Skin of body (tissue), 2 donors: Measurements from ENCODE around the gene EXOC4. TPM values are rescaled to one million over a fixed set of nuclear protein-coding genes. Genes with fewer than 3 reads are reported as not detected.
"Not testable (repeated sequence)": the region's sequence is repeated elsewhere in the genome, so short reads cannot be mapped to it uniquely, and the experiment has no call there.

Experiments
- DNase-seq: peaks from one replicate; lab custom pipeline; 2025; lab: John Stamatoyannopoulos, UW
- total RNA-seq: library from RNA; depleted of rRNA; stranded (reverse); fragments of >200 nt; gene quantifications from one replicate; pipeline ENCODE4 v1.2.3, GENCODE V29; 2014

The EXOC4 gene
- total RNA-seq, 1 donor from 2014 or later, result 96.4 TPM

DNA sequence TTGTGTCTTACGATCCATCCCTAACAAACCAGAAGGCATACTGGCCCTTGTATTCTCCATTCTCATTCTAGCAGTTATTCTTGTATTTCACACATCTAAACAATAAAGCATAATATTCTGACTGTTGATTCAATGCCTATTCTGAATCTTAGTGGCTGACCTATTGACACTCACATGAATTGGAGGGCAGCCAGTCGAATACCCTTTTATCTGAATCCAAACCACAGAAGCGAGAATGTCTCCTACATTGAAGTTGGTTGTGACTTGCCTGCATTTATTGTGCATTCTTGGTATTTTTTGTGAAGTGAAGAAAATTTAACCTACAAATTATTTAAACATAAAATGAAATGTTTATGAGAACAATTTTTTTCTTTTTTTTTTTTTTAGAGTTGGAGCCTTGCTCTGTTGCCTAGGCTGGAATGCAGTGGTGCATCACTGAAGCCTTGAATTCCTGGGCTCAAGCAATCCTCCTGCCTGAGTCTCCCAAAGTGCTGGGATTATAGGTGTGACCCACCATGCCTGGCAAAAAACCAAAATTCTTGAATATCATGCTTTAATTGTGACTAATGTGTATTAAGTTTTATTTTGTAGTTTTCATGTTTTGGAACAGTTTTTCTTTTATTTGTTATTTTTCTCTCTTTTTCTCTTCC lies 22.7 kb downstream of the EXOC4 start:
- DNase-seq, result no peak

DNA sequence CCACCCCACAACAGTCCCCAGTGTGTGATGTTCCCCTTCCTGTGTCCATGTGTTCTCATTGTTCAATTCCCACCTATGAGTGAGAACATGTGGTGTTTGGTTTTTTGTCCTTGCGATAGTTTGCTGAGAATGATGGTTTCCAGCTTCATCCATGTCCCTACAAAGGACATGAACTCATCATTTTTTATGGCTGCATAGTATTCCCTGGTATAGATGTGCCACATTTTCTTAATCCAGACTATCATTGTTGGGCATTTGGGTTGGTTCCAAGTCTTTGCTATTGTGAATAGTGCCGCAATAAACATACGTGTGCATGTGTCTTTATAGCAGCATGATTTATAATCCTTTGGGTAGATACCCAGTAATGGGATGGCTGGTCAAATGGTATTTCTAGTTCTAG lies 26.1 kb downstream of the EXOC4 start:
- not testable (repeated sequence) for DNase-seq

DNA sequence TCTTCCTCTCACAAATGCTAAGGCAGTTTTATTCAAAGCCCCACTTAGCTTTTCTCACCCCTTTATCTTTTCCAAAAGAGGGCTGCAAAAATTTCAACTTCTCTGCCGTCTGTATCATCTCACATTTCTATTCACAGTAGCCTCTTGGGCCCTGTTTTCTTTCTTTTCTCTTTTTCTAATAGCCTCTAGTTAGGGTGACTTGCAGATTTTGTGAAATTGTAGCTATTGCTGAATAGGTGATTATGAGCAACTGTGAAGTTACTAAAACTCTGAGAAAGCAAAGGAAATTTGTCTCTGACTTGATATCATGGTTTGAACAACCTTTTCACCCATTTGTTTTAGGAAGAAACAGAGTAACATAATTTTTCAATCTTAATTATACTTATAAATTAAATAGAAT lies 29.2 kb downstream of the EXOC4 start:
- no peak for DNase-seq

DNA sequence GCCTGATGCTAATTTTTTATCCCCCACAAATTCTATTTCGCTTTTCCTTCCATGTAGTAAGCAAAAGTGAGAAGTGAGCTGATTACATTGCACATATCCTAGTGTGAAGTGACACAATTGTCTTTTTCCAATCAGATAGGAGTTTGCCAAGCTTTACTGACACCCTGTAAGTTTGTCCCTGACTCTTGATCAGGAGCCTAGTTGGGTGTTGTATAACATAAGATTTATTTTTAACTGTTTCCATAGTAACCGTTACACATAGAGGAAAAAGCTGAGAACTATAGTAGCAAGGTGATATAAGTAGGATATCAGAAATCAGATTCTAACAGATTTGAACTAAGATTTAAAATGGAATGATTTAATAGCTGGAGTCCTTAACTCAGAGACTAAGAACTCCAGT lies 31.2 kb downstream of the EXOC4 start:
- DNase-seq, result no peak

DNA sequence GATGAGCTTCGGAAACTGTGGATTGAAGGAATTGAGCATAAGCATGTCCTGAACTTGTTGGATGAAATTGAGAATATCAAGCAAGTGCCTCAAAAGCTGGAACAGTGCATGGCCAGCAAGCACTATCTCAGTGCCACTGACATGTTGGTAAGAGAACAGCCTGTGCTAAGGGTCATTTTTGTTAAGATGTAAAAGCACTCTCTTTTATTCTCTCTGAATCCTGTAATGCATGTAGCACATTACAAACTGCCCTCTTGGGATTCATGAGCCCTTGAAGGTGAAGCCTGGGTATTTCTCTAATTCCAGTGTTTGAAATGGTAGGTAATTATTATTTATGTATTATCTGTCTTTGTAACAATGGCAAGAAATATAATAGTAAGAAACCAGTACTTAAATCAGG lies 36.1 kb downstream of the EXOC4 start:
- DNase-seq, result no peak

DNA sequence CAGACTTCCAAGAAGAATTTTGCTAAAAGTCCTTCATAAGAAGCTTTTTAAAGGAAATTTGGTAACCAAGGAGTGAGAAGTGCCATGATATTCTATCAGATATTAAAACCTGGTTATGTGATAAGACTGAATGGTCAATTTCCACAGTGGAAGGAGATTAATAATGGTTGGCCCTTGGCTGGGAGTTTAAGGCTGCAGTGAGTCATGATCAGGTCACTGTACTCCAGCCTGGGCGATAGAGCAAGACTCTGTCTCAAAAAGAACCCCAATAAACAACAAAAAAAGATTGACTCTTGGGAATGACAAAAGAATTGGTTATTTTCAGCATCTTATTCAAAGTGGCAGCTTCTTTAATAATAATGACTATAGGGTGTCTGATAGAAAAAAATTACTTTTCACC lies 37.2 kb downstream of the EXOC4 start:
- no peak for DNase-seq

DNA sequence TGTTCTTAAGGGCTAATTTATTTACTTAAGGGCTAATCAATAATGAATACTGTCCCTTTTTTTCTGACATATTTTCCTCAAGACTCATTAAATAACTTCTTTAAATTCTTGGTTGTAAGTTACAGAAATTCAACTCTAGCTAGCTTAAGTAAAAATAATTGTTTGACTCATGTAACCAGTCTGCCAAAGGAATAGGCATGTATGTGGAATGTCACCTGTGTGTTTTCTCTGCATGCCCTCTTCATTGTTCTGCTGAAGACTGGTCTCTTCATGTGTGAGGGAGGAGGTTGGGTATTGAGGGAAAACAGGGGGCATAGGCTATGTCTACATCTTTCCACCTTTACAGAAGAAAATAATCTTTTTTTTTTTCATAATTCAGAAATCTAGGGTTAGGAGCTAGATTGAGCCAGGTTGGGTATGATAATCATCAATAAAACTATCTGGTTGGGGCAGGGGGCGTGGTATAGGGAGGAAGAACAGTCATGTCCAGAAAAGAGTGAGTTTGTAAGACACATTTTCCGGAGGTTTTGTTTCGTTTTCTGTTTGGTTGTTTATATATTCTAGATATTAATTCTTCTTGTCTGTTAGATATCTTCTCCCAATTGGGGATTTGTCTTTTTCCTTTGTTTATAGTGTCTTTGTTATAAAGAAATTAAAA lies 37.9 kb downstream of the EXOC4 start:
- DNase-seq, result no peak

DNA sequence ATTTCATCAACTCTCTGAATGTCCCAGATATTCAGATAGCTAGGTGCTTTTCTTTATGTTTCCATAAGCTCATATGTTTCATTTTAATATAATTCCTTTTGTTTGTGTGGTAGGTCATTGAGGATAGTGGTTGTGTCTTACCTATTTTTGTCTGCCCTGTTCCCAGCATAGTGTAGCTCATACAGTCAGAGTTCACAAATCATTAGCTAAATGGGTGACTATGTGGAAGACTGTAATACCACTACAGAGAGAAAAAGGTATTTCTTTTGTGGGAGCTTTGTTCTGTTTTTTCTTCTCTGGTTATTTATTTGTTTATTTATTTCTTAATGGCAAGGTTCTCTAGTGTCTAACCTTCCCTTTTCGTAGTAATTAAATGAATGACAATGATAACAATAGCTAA lies 39.8 kb downstream of the EXOC4 start:
- DNase-seq, result no peak

DNA sequence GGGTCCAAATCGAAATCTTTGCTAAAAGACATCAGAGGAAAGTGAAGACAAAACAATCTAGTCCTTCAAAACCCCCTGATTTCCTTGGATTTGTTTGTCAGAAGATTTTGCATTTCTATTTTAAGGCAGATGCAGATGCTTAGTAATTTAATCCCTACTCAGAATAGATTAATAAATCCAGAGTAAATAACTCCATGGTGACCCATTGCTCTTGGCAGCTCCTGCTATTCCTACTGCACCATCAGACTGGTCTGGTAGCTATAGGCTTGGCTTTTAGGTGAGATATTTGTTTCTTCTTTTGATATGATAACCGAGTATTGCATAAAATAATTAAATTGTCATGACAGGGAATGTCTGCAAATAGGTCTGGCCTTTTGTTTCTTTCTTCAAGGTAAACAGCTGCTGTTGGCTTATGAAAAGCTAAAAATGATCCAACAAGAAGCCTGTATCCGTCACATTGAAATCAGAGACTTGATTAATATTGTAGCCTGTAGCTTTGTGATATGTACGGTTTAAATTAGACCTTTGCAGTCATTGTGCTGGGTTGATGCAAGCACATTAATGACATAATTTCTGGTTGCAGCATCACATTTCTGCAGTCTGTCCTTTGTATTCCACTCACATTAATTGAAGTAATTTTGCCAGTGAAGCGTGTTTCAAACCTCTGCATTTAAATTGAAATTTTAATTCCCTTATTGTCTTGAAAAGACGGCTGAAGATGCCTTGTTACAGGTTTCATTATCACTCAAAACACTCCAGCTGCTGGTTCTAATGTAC lies 40.7 kb downstream of the EXOC4 start:
- no peak for DNase-seq

DNA sequence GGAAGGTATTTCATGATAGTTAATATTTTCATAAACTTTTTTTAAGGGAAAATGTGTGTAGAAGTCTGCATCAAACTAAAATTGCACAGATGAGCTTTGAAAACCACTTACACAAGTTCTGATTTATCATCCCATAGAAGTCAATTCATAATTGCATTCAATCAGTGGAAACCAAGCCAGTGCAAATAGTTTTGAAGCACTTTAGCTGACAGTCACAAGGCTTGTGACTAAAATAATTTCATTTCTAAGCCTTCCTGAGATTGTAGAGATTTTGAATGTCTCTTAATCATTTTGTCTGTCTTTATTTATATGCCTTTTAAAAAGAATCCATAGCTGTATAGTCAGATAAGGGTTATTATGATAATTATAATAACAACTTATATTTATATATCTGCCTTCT lies 41.4 kb downstream of the EXOC4 start:
- DNase-seq, result no peak

DNA sequence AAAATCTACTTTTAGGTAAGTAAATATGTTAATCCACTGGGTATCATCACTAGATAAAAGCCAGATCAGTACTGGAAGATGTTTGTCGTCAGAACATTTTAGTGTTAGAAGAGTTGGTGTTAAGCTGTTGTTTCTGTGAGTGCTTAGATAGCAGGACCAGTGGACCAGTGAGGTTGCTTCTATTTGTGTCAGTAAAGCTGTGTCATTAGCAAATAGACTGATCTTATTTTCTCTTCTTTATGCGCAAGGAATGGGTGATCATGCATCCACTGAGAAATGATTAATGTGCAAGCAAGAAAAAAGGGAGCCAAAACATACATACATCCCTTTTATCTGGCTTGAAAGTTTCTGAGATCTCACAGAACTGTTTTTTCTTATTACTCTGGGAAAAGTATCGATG lies 42.6 kb downstream of the EXOC4 start:
- DNase-seq, result no peak

DNA sequence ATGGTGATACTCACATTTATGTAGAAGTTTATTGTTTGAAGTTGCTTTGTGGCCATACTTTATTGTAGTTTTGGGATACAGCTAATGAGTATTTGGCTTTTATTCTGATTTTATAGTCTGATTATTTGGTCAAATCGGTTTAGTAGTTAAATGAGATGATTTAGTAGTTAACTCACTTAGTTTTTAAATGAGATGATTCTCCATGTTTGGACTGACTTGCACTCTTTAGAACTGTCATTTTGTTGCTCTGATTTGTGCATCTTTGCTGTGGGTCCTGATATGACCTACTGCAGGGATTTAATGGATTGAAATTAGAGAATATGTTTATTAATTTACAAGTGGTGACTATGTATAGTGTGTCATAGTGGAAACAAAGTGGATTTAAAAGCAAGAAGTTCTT lies 44.2 kb downstream of the EXOC4 start:
- DNase-seq, result no peak

DNA sequence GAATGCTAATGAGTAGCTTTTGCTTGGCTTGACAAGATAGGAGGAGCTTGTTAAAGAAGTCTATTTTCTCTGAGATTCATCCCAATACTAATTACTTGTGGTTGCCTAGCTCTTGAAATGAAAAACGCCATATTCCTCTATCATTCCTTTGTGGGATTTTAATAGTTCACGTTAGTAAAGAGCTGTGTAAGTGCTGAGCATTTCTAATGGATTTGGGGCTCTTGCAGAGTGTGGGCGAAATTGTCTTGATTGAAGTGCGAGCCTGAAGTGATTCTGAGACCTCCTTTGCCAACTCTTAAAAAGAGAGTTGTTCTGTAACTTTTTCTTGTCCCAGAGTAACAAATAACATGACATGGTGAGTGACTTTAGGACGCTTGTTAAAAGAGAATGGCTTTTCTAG lies 45.2 kb downstream of the EXOC4 start:
- DNase-seq, result no peak

DNA sequence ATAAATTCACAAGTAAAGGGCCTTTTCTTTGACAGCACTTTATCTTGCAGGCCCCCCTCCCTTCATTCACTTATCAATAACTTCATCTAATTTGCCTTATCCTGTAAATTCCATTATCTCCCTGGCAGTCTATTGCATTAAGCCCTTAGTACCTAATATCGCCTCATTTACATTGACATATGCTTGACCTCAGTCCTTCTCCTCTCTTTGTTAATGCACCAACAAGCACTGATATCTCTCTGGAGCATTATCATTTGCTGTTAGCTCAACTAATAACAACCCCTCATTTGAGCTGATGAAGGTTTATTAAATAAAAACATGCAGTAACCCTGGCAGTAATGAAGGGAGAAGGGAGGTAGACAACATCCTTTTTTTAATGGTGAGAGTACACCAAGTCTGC lies 46.8 kb downstream of the EXOC4 start:
- DNase-seq, result no peak

DNA sequence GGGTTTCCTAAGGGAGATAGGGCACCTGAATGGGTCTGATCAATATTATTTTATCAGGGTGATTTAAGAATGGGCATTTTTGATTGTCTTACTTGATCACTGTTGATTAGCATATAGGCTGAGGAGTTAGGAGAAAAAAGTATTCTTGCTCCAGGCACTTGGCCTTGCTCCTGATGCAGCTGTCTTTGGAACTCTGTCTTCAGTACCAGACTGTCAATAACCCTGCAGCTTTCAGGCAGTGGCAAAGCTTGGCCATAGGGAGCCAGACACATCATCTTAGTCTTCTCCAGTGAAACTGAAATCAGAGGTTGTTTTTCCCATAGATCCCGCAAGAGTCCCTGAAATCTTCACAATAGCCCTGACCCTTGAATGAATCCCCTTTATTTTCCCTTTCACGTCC lies 47.2 kb downstream of the EXOC4 start:
- DNase-seq, result no peak

DNA sequence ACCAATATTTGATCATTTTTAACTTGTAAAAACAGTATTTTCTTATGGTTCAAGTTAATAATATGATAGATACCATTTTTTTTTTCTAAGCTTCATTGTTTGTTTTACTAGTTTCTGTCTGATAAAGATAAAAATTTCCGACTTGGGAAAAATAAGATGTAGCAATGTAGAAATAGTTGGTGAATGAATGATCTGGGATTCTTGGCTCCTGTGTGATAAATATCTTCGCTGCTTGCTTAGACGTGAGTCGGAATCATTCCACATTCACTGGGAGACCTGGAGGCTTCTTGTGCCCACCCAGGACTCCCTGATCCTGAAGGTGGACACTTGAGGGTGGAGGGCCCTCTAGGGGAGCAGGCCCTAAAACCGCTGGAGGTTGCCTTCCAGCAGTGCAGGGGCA lies 47.9 kb downstream of the EXOC4 start:
- no peak for DNase-seq

DNA sequence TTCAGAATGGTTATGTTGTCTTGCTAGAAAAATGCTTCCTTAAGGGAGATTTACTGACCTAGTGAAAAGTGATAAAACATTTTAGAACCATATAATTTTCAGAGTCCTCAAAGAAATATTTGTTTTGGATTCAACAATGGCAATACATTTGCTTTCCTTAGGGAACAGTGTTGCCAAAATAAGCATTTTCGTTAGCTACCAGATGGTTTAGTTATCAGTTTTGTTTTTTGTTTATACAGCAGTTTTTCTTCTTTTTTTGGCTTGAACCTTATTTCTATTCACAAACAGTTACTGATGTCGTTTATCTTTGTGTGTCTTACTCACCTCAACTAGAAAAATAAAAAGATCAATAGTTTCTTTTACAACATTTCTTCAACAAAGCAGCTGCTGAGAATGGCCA lies 48.6 kb downstream of the EXOC4 start:
- no peak for DNase-seq

DNA sequence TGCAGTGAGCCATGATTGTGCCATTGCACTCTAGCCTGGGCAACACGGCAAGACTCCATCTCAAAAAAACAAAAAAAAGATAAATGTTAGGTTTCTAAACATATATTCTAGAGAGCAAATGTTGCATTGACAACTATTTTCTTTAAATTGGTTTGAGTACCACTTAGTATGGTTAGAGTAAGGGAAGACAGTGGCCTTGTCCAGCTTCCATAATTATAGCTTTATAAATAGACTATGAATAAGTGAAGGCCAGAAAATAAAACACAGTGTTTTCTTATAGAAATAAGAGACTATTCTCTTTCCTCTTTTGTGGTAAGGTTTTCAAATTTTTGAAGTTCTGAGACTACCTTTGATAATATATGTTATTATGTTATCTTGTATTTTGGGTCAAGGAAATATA lies 50.5 kb downstream of the EXOC4 start:
- DNase-seq, result no peak

DNA sequence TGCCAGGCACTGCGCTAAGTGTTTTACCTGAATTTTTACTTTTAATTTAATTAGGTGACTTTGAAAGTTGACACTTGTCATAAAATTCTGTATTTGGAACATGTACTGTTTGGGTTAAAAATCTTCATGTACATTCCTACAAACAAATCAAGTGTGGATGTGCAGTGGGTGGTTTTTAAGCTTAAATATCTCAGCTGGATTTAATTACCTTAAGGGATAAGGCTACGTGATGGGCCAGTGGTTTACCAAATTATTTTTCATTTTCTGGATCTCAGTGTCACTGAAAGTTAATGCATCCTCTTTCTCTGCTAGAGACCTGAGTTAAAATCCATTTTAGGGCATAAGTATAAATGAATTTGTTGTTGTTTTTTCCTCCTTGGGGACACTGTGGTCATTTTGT lies 51.1 kb downstream of the EXOC4 start:
- DNase-seq, result no peak

DNA sequence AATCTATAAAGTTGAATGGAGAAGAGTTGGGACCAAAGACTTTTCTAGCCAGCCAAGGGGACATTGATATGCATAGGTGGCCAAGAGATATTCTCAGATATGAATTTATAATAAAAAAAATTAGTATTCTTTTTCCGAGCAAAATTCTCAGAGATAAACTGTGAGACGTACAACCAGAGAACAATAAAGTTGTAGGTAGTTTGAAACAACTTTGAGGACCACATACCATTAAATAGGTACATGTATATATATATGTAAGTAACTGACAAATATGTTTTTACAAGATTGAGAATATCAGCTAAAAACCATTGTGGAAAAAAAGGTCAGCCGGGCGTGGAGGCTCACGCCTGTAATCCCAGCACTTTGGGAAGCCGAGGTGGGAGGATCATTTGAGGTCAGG lies 56.5 kb downstream of the EXOC4 start:
- DNase-seq, result no peak

DNA sequence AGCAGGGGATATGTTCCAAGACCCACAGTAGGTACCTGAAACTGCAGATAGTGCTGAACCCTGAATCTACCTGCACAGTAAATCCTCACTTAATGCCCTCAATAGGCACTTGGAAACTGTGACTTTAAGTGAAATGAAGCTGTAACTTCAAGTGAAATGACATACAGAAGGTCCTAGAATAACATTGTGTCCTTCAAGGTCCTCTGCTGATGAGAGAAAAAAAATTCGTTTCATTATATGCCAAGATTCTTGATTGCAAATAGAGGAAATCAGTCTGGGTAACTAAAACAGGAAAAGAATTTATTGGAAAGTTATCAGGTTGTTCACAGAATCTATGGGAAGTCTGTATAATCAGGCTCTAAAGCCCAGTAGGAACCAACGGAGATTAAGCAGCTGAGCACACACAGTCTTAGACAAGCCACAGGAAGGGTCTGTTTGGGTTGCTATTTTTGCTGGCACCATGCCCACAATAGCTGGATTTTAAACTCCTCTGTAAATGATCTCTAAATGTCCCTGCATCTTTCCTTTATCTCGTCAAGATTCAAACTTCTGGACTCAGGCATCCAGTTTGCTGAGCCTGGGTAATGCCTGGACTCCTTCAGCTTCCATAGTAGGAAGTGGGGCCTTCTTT lies 57.5 kb downstream of the EXOC4 start:
- DNase-seq, result no peak

DNA sequence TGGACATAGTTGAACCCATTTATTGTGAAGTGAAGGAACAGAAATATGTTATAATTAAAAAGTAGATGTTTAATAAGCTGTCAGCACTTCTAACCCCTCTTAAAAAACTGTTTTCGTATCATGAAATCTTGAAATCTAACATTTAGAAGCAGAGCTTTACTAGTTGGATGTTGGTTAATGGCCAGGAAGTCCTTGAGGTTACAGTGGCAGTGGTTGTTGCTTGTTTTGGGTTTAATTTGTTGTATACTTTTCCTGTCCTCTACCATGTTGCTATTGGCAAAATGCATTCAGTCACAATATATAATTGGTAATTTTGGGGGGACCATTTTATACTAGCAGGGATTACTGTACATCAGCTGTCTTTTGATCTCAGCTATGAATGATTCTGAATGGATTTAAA lies 60.7 kb downstream of the EXOC4 start:
- DNase-seq, result no peak
